HCT116 (cell line): ENCODE data around the gene DNAJA2. TPM values are rescaled to one million over a fixed set of nuclear protein-coding genes. Genes with fewer than 3 reads are reported as not detected.
"Not testable (repeated sequence)": the region's sequence is repeated elsewhere in the genome, so short reads cannot be mapped to it uniquely, and the experiment has no call there.

ENCODE experiments used
- ATAC-seq: fragments of 200-7000 bp; cut with Tn5 transposase; 2 replicates; pipeline ENCODE4 v1.9.1; 2020; ENCODE audit warnings: mild to moderate bottlenecking, moderate library complexity
- BruUV-seq: library from RNA; stranded (reverse); fragments of 400-500 nt; replicated peaks from 2 replicates; lab custom pipeline; 2021; lab: Mats Ljungman, UMichigan
- CTCF ChIA-PET: fragments of 300-600 bp; sonication (Branson Sonifier 250); formaldehyde crosslinking; loops from one replicate; lab custom pipeline; 2021; ENCODE audit warnings: antibody characterized with exemption; lab: Charles Lee
- POLR2A ChIA-PET: fragments of 300-600, 350-600 bp; sonication (Branson Sonifier 250); formaldehyde crosslinking; loops from one replicate; lab custom pipeline; 2021; ENCODE audit warnings: antibody characterized with exemption; lab: Charles Lee
- RAD21 ChIA-PET, 2 experiments: fragments of 300-600 bp; sonication (Branson Sonifier 250); formaldehyde crosslinking; loops; one replicate each; lab custom pipeline; 2023; ENCODE audit warnings: low total read pairs in 2 of 2; ENCODE audit not compliant: uncharacterized antibody in 2 of 2, unreplicated experiment in 2 of 2, low non-redundant PET in 1 of 2; lab: Charles Lee
- DNase-seq: peaks from one replicate; pipeline ENCODE4 v3.0.0-alpha.2; 2010; ENCODE audit warnings: low read depth, low spot score
- H2AFZ ChIP-seq: fragments of 200-600 bp; shearing (Covaris generic), sonication (generic); 2 replicates; pipeline ENCODE4 v1.6.1; 2017; ENCODE audit warnings: low read depth, mixed run types, mixed read lengths, antibody characterized with exemption, low read length; ENCODE audit not compliant: poor library complexity, severe bottlenecking
- H3K27ac ChIP-seq: 2 replicates; pipeline ENCODE4 v1.5.1; 2012; ENCODE audit warnings: low read depth, low read length
- H3K27me3 ChIP-seq: fragments of 200-600 bp; sonication (generic); 2 replicates; pipeline ENCODE4 v1.6.1; 2016; ENCODE audit warnings: mixed run types, low read length, mixed read lengths; ENCODE audit not compliant: insufficient read depth
- H3K36me3 ChIP-seq, 2 experiments: fragments of 200-500 bp in 1 of 2; fragments of 200-600 bp in 1 of 2; sonication (Bioruptor generic) in 1 of 2; sonication (generic) in 1 of 2; 2 replicates each; pipeline versions ENCODE4 v1.5.1 to v1.6.1; 2014 to 2016; ENCODE audit warnings: low read length in 2 of 2, inconsistent platforms in 1 of 2, mixed read lengths in 1 of 2, mixed run types in 1 of 2; ENCODE audit not compliant: insufficient read depth in 2 of 2, control insufficient read depth in 1 of 2
- H3K4me1 ChIP-seq, 2 experiments: fragments of 200-600 bp in 1 of 2; sonication (generic) in 1 of 2; 2 replicates each; pipeline versions ENCODE4 v1.5.1 to v1.6.1; 2012 to 2017; ENCODE audit warnings: low read length in 2 of 2, inconsistent platforms in 1 of 2, mild to moderate bottlenecking in 1 of 2, mixed read lengths in 1 of 2, mixed run types in 1 of 2, moderate library complexity in 1 of 2; ENCODE audit not compliant: insufficient read depth in 2 of 2, control insufficient read depth in 1 of 2
- H3K4me2 ChIP-seq: fragments of 200-600 bp; sonication (generic); 2 replicates; pipeline ENCODE4 v1.6.1; 2017; ENCODE audit warnings: mixed run types, low read length, mixed read lengths
- H3K4me3 ChIP-seq, 2 experiments: fragments of 200-600 bp in 1 of 2; sonication (generic) in 1 of 2; replicated peaks in 1 of 2; 2 replicates each; pipeline ENCODE4 v1.5.1; 2011 to 2016; ENCODE audit warnings: low read length in 2 of 2, control low read depth in 1 of 2, low read depth in 1 of 2, mild to moderate bottlenecking in 1 of 2, mixed read lengths in 1 of 2, mixed run types in 1 of 2
- H3K79me2 ChIP-seq: fragments of 200-600 bp; sonication (generic); 2 replicates; pipeline ENCODE4 v1.6.1; 2017; ENCODE audit warnings: mild to moderate bottlenecking, mixed run types, low read length, moderate library complexity, mixed read lengths; ENCODE audit not compliant: insufficient read depth
- H3K9ac ChIP-seq: fragments of 200-600 bp; sonication (generic); 2 replicates; pipeline ENCODE4 v1.6.1; 2016; ENCODE audit warnings: low read length, mixed read lengths
- H3K9me2 ChIP-seq: fragments of 200-600 bp; sonication (generic), shearing (Covaris generic); 2 replicates; pipeline ENCODE4 v1.6.1; 2017; ENCODE audit warnings: mixed run types, mild to moderate bottlenecking, moderate library complexity; ENCODE audit not compliant: insufficient read depth
- H3K9me3 ChIP-seq, 2 experiments: fragments of 200-500 bp in 1 of 2; fragments of 200-600 bp in 1 of 2; sonication (Bioruptor generic) in 1 of 2; sonication (generic) in 1 of 2; 2 replicates each; pipeline ENCODE4 v1.6.1; 2014 to 2017; ENCODE audit warnings: low read length in 2 of 2, mixed read lengths in 2 of 2, inconsistent platforms in 1 of 2, low read depth in 1 of 2, mild to moderate bottlenecking in 1 of 2, mixed run types in 1 of 2, moderate library complexity in 1 of 2; ENCODE audit not compliant: control insufficient read depth in 1 of 2, insufficient read depth in 1 of 2
- H4K20me1 ChIP-seq: fragments of 200-600 bp; sonication (generic), shearing (Covaris generic); 2 replicates; pipeline ENCODE4 v1.6.1; 2017; ENCODE audit warnings: mixed run types, mild to moderate bottlenecking, moderate library complexity; ENCODE audit not compliant: insufficient read depth
- CTCF ChIP-seq, 3 experiments: fragments of 200-600 bp in 1 of 3; sonication (generic) in 1 of 3; IDR thresholded peaks in 2 of 3; conservative IDR thresholded peaks in 1 of 3; 2 replicates each; pipeline ENCODE4 v1.5.1; 2012 to 2017; ENCODE audit warnings: low read depth in 2 of 3, low read length in 2 of 3, antibody characterized with exemption in 1 of 3, borderline replicate concordance in 1 of 3, control low read depth in 1 of 3, mild to moderate bottlenecking in 1 of 3, mixed read lengths in 1 of 3, mixed run types in 1 of 3, moderate library complexity in 1 of 3; ENCODE audit not compliant: insufficient read depth in 1 of 3
- RAD21 ChIP-seq: IDR thresholded peaks from 2 replicates; pipeline ENCODE4 v1.6.1; 2012; ENCODE audit warnings: low read depth, mild to moderate bottlenecking
- SRF ChIP-seq: IDR thresholded peaks from 2 replicates; pipeline ENCODE4 v1.6.1; 2012; ENCODE audit warnings: low read depth
- intact Hi-C: fragments of 100-400 bp; cut with micrococcal nuclease; formaldehyde crosslinking; loops from 2 replicates; pipeline ENCODE4 v1.10.0; 2022
- total RNA-seq: library from RNA; stranded (reverse); gene quantifications from one replicate; pipeline ENCODE4 v1.2.1, GENCODE V29; 2021; ENCODE audit not compliant: unreplicated experiment

Gene DNAJA2
- total RNA-seq, 1 experiment from 2014 or later = 68.2 TPM

DNA sequence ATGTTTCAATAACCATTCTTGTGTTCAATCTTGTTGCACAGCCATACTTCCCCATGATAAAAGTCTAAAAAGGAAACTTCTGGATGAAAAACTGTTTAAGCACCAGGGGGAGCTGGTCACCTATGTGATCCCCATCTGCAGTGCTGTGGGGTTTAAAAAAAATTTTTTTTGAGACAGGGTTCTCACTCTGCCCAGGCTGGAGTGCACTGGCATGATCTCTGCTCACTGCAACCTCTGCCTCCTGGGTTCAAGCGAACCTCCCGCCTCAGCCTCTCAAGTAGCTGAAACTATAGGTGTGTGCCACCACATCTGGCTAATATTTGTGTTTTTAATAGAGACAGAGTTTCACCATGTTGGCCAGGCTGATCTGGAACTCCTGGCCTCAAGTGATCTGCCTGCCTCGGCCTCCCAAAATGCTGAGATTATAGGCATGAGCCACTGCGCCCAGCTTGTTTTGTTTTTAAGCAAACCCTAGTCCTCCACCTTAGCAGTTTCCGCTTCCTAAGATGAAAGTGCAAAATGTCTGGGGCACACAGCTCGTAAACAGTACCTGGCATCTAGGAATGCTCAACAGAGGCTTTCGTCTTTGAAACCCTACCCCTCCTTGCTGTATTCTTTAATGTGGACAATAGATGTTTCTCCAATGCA is 25.4 kb downstream of the DNAJA2 start:
- RAD21 ChIA-PET = interaction anchor here in 1 of 2 experiments (1.7 kb wide), 1 partner anchor 1217 kb away, joined by 5 read pairs; no protein-coding TSS in a partner anchor
- intact Hi-C loops = loop anchor here (1.0 to 10.0 kb wide), 7 partner anchors 70 to 1677 kb away; partner anchors contain the start of gene NETO2
- no TSS peak for BruUV-seq
- CTCF ChIA-PET = interaction anchor here (0.8 to 5.0 kb wide), 7 partner anchors 14 to 1217 kb away, joined by 3 to 24 read pairs (median 3); no protein-coding TSS in a partner anchor
- Histone ChIP-seq H3K36me3 (no peaks in the 10 kb centered on the region), H2AFZ (no peak overlapping the region), H3K9ac (no peak overlapping the region), H3K79me2 (no peaks in the 10 kb centered on the region), H3K4me1 (no peaks in the 10 kb centered on the region), H3K9me2 (no peaks in the 10 kb centered on the region), H3K9me3 (no peaks in the 10 kb centered on the region), H3K4me3 (no peak overlapping the region), H3K27ac (no peak overlapping the region), H3K27me3 (no peaks in the 10 kb centered on the region), H4K20me1 (no peaks in the 10 kb centered on the region), H3K4me2 (no peak overlapping the region)
- POLR2A ChIA-PET = interaction anchor here (1.7 kb wide), 1 partner anchor 1217 kb away, joined by 3 read pairs; no protein-coding TSS in a partner anchor
- TF ChIP-seq CTCF (IDR thresholded peaks at IDR 0.05 in 2 of 3, conservative IDR thresholded peaks at IDR 0.05 in 1 of 3; ENCODE audit: borderline replicate concordance in 1 of 3, insufficient read depth in 1 of 3, low read depth in 2 of 3, low read length in 2 of 3) = peak; percentile 63 to 75 (median 65)
- TF ChIP-seq SRF = no peak
- TF ChIP-seq RAD21 = peak; percentile 89
- ATAC-seq (peak; percentile 90), DNase-seq (peak; percentile 29)

DNA sequence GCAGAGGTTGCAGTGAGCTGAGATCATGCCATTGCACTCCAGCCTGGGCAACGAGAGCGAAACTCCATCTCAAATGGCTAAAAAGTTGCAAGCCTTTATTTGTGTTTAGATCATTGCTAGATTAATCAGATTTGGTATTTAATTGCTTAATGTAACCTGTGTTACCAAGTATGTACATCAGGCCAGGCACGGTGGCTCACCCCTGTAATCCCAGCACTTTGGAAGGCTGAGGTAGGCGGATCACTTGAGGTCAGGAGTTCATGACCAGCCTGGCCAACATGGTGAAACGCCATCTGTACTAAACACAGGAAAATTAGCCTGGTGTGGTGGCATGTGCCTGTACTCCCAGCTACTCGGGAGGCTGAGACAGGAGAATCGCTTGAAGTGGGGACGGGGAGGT is 28.8 kb downstream of the DNAJA2 start:
- H2AFZ ChIP-seq, H3K9ac ChIP-seq, DNase-seq, BruUV-seq, H3K9me3 ChIP-seq, H4K20me1 ChIP-seq, H3K27me3 ChIP-seq, H3K4me1 ChIP-seq, H3K79me2 ChIP-seq, ATAC-seq, H3K4me3 ChIP-seq, H3K27ac ChIP-seq, POLR2A ChIA-PET, CTCF ChIA-PET, H3K9me2 ChIP-seq, H3K36me3 ChIP-seq, H3K4me2 ChIP-seq, RAD21 ChIA-PET: not testable (repeated sequence)
- intact Hi-C loops = loop anchor here (5.0 to 10.0 kb wide), 4 partner anchors 93 to 1680 kb away; partner anchors contain the start of gene NETO2
